Loucy (cell line): Measurements from ENCODE around the gene SH3BP5L.

ENCODE experiments used
- CTCF ChIP-seq: fragments of 200-600 bp; sonication (generic); conservative IDR thresholded peaks from 2 replicates; pipeline ENCODE4 v1.5.1; 2014; ENCODE audit warnings: mild to moderate bottlenecking, antibody characterized with exemption, low read length
- EZH2phosphoT487 ChIP-seq: fragments of 200-600 bp; IDR thresholded peaks from 2 replicates; pipeline ENCODE4 v1.6.1; 2018; ENCODE audit warnings: antibody characterized with exemption, mild to moderate bottlenecking, moderate library complexity, borderline replicate concordance

- no peak for TF ChIP-seq CTCF
- TF ChIP-seq EZH2phosphoT487: no peak
These were observed 26.9 kb downstream of the SH3BP5L start for GRCh38 chr1:248798791-248799190.
